NCI-H2081 treated with DMSO at 0.1 percent for 48 hours (cell line): ENCODE results near the gene CLK3.
A peak's percentile ranks its signal among the peaks of the same experiment; 100 is the strongest.
"Not testable (repeated sequence)": the region's sequence is repeated elsewhere in the genome, so short reads cannot be mapped to it uniquely, and the experiment has no call there.

Source experiments
- DNase-seq: peaks from one replicate; lab custom pipeline; 2025; lab: John Stamatoyannopoulos, UW

CLK3 gene

GRCh38 chr15:74642348-74642733, 26.7 kb downstream of the CLK3 start:
- peak; percentile 35 for DNase-seq

- peak; percentile 12 for DNase-seq
Measured at GRCh38 chr15:74642734-74643664, 27.4 kb downstream of the CLK3 start.

- DNase-seq: no peak
Measured at GRCh38 chr15:74643665-74644204, 28.1 kb downstream of the CLK3 start.

- DNase-seq: no peak
Measured at GRCh38 chr15:74646480-74646879, 30.8 kb downstream of the CLK3 start.

GRCh38 chr15:74648051-74648842, 32.6 kb downstream of the CLK3 start:
- no peak for DNase-seq

GRCh38 chr15:74651242-74651741, 35.7 kb downstream of the CLK3 start:
- DNase-seq: peak; percentile 95

GRCh38 chr15:74653426-74654102, 37.9 kb downstream of the CLK3 start:
- no peak for DNase-seq

GRCh38 chr15:74655424-74655823, 39.8 kb downstream of the CLK3 start:
- DNase-seq: peak; percentile 44

- no peak for DNase-seq
Measured at GRCh38 chr15:74656935-74657535, 41.4 kb downstream of the CLK3 start.

GRCh38 chr15:74657846-74658245, 42.2 kb downstream of the CLK3 start:
- DNase-seq: no peak

GRCh38 chr15:74661280-74661679, 45.6 kb downstream of the CLK3 start:
- DNase-seq: not testable (repeated sequence)

- no peak for DNase-seq
Measured at GRCh38 chr15:74662064-74662860, 46.6 kb downstream of the CLK3 start.

- DNase-seq: no peak
Measured at GRCh38 chr15:74663303-74664027, 47.8 kb downstream of the CLK3 start.

- no peak for DNase-seq
Measured at GRCh38 chr15:74664028-74664616, 48.5 kb downstream of the CLK3 start.

GRCh38 chr15:74664670-74665069, 49.0 kb downstream of the CLK3 start:
- no peak for DNase-seq

GRCh38 chr15:74667975-74668374, 52.3 kb downstream of the CLK3 start:
- DNase-seq: no peak

GRCh38 chr15:74669627-74670026, 54.0 kb downstream of the CLK3 start:
- no peak for DNase-seq

GRCh38 chr15:74674161-74674560, 58.5 kb downstream of the CLK3 start:
- DNase-seq: no peak

GRCh38 chr15:74676801-74677200, 61.2 kb downstream of the CLK3 start:
- DNase-seq: no peak
